K562 (cell line): ENCODE data around the gene NIPAL4. TPM values are rescaled to one million over a fixed set of nuclear protein-coding genes. Genes with fewer than 3 reads are reported as not detected.

ENCODE experiments used
- PTRF ChIP-seq: fragments of 450-650 bp; IDR thresholded peaks from 2 replicates; pipeline ENCODE4 v1.6.1; 2016; ENCODE audit warnings: mild to moderate bottlenecking, missing genetic modification characterization, missing compliant biosample characterization
- REST ChIP-seq, 2 experiments: fragments of 450-650 bp; formaldehyde crosslinking in 1 of 2; IDR thresholded peaks; 2 replicates each; pipeline versions ENCODE4 v1.4.0 to v1.6.1; 2014 to 2020; ENCODE audit warnings: mild to moderate bottlenecking in 2 of 2, borderline replicate concordance in 1 of 2, low read depth in 1 of 2
- SRSF9 ChIP-seq: fragments of 200-400 bp; formaldehyde crosslinking; IDR thresholded peaks from 2 replicates; pipeline ENCODE4 v1.6.1; 2017; ENCODE audit warnings: low read depth, low read length, borderline replicate concordance
- TCF7L2 ChIP-seq: fragments of 150-350 bp; IDR thresholded peaks from 2 replicates; pipeline ENCODE4 v1.6.1; 2016; ENCODE audit warnings: low read depth, mild to moderate bottlenecking, low read length, moderate library complexity
- polyA plus RNA-seq, 8 experiments: library from polyadenylated mRNA; depleted of rRNA in 4 of 8; stranded (reverse) in 5 of 8; unstranded in 3 of 8; fragments of >200 nt; fragmentation: Nextera tagmentation in 2 of 8; fragmentation: Illumina TruSeq in 1 of 8; extraction: Ambion mirVana in 2 of 8; extraction: Trizol in 1 of 8; gene quantifications; 2 replicates each; pipeline versions ENCODE4 v1.2.1 to v1.2.3, GENCODE V29; 2011 to 2014; ENCODE audit warnings: inconsistent platforms in 1 of 8, missing spikeins in 1 of 8
- total RNA-seq, 7 experiments: library from RNA; depleted of rRNA in 6 of 7; stranded (reverse); fragments of >200 nt in 6 of 7; fragmentation: Illumina TruSeq in 2 of 7; extraction: Trizol in 2 of 7; gene quantifications; 2 replicates each; pipeline versions ENCODE4 v1.2.1 to v1.2.3, GENCODE V29; 2011 to 2021; ENCODE audit warnings: low replicate concordance in 1 of 7

The NIPAL4 gene
- total and polyA plus RNA-seq, 9 of the 15 experiments (the other 6 are each of a cell fraction or from before 2014, with no cell fraction given), result not detected

- TF ChIP-seq REST (IDR thresholded peaks at IDR 0.05; ENCODE audit: borderline replicate concordance) (peak; percentile 81), REST (CRISPR knock-in tag; IDR thresholded peaks at IDR 0.05; ENCODE audit: low read depth) (no peak), SRSF9 (no peak), TCF7L2 (no peak), PTRF (tag) (no peak)
Observed at GRCh38 chr5:157431544-157432200, 28.3 kb upstream of the NIPAL4 start (continued).
